T47D (cell line): ENCODE results near the gene HMOX2.

ENCODE experiments used
- DNase-seq, 2 experiments: peaks; one replicate each; pipeline versions ENCODE4 v3.0.0 to v3.0.0-alpha.2; 2011 to 2012; ENCODE audit warnings: low read depth in 1 of 2, low spot score in 1 of 2
- JUND ChIP-seq: IDR thresholded peaks from 2 replicates; pipeline ENCODE4 v1.6.1; 2012; ENCODE audit warnings: low read depth
- in situ Hi-C: cut with HindIII; loops from 2 replicates; pipeline ENCODE4 v1.10.0; 2016; ENCODE audit warnings: low sequenced_read_pairs, low pct_unique_long_range_greater_than_20kb

HMOX2 gene

DNA sequence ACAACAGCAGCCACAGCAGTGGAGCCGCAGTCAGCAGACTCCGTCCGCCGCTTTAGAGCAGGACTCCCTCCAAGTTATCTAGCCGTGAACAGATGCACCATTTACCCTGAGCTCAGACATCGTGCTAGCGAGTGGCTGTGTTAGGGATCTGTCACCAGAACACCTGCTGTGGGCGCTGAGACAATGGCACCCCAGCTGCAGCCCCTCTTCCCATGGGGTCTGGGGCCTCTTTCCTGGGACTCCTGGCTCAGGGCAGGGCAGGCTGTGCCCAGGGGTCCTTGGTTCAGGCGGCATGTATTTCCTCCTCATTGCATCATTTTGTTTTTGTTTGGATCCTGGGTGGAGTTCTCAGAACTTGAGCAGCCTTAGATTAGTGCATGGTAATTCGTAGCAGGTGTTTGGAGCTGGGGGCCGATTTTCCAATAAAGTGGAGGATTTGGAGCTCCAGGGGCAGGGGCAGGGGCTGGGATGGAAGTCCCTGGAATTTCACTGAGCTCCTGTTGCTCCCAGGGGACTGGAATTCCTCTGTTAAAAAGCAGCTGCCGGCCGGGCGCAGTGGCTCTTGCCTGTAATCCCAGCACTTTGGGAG is 25.2 kb upstream of the HMOX2 start:
- DNase-seq = no peak
- no peak for TF ChIP-seq JUND
- in situ Hi-C loops = no loop called here

DNA sequence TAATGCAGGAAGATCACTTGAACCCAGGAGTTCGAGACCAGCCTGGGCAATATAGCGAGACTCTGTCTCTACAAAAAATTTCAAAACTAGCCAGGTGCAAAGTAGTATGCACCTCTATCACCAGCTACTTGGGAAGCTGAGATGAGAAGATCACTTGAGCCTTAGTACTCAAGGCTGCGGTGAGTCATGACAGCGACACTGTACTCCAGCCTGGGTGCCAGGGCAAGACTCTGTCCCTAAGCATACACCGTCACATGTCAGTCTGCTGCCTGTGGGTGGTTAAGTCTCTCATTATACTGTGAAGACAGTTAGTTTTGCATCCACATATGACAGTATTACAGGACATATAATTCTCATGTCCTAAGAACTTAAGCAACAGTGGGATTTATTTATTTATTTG is 23.5 kb upstream of the HMOX2 start:
- in situ Hi-C loops = no loop called here
- TF ChIP-seq JUND = no peak
- no peak for DNase-seq

DNA sequence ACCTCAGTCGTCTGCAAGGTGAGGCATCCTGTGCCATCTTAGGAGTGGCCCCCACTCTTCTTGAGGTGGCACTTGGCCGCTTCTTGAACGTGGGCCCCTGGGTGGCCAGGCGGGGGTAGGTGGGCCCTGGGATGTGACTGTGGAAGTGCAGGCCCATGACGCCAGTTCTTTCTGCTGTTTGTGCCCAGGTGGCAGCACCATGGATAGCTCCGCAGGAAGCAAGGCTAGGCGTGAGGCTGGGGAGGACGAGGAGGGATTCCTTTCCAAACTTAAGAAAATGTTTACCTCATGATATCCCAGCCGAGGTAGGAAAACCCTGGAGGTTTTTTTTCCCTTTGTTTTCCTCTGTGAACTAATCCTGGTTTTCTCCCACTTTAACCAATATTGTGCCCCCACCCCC is 21.6 kb upstream of the HMOX2 start:
- in situ Hi-C loops = no loop called here
- TF ChIP-seq JUND = no peak
- peak in 1 of 2 experiments; percentile 44 for DNase-seq

DNA sequence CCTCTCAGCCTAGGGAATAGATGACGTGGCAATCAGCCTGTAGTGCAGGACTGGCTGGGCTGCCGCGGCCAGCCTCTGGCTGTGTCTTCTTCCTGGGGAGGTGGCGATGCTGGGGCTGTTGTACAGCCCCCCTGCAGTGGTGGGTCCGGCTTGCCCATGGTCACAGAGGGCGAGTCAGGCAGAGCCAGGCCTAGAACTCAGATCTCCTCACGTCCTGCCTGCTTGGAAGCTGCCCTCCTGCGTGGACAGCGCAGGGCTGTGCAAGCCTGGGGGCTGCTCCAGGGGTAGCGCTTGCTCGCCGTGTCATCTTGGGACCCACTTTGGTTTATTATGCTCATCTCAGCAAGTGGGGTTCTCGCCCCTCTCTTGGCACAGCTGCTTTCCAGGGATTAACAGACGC is 21.1 kb upstream of the HMOX2 start:
- TF ChIP-seq JUND = no peak
- in situ Hi-C loops = no loop called here
- no peak for DNase-seq

DNA sequence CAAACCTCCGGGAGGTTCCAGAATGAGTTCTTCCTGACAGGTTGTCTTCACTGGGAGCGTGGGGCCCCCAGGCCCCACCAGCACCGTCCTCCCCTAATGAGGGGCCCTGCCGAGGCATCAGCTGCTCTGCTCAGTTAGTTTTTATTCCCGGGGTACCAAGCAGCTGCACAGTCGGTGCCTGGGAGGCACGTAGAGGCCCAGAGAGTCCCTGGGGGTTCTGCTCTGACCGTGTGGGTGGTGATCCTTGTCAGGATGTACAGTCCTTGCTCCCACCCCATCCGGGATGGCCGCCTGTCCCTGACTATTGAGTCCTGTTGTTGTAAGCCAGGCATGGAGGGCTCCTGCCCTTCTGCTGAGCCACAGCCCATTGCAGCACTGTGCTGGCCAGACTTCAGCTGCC is 20.2 kb upstream of the HMOX2 start:
- DNase-seq = no peak
- TF ChIP-seq JUND = no peak
- in situ Hi-C loops = no loop called here

DNA sequence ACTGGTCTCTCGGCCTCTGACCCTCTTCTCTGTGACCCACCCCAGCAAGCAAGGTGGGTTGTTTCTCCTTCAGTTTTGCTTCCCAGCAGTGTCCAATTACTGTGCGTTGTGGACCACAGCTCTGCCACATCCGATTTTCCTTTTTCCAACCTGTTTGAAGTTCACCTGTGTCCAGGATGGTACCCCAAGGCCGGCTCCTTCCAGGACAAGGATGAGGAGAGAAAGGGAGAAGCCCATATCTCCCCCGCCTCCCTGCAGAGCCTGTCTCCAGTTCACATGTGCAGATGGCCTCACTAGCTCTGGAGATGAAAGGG is 15.3 kb upstream of the HMOX2 start:
- DNase-seq = no peak
- no peak for TF ChIP-seq JUND
- in situ Hi-C loops = no loop called here

DNA sequence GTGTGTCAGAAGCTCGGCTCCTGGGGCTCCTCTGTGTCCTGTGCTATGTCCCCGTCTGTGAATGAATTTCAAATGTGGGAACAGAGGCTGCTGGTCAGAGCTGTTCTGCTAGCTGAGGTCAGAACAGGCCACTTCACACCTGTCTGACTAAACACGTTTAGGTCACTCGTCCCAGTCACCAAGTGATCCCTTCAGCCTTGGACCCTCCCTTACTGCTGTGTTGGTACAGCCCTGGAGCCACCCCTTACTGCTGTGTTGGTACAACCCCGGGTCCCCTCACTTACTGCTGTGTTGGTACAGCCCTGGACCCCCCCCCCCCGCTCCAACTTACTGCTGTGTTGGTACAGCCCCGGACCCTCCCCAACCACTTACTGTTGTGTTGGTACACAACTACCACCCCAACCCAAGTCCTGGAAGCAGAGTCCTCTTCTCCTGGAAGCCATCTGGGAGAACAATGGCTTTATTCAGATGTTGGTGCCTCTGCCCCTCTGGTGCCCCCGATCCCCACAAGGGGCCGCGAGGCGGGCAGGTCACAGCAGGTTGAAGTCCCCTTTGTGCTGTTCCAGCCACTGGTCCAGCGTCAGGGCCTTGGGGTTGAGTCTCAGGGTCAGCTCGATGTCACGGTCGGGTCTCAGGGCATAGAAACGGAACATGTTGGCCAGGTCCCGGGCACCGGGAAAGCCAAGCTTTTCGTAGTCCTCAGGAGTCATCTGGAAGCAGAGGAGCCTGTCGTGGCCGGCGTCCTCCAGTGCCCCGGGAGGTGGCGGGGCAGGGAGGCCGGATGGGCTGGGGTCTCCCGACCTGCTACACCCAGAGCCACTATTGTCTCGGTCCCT is 14.7 kb upstream of the HMOX2 start:
- in situ Hi-C loops = no loop called here
- TF ChIP-seq JUND = no peak
- peak in 1 of 2 experiments; percentile 27 for DNase-seq

DNA sequence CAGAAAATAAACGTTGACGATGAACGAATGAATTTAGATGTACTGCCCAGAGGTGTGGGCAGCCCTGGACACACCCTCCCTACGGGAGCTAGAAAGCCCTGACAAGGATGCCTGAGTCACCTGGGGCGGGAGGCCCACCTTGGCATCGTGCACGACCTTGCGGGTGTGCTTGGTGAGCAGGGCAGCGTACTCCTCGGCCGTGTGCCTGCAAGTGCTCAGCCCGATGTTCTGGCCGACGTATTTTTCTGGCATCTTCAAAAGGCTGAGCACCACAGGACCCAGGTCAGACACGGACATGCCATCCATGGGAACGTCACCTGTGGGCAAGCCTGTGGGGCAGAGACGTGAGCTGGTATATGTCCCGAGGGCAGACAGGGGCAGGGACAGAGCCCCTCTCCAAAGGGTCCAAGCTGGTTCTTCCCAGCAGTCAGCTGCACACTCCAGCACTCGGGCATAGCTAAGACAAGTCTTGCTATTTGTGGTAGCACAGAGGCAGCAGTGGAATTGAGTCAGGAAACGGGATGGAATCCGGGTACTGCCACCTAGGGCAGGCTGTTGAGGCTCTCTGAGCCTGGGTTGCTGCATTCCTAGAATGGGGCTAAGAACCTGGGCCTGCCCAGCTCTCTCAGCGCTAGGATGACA is 12.6 kb upstream of the HMOX2 start:
- DNase-seq = no peak
- in situ Hi-C loops = no loop called here
- TF ChIP-seq JUND = no peak

DNA sequence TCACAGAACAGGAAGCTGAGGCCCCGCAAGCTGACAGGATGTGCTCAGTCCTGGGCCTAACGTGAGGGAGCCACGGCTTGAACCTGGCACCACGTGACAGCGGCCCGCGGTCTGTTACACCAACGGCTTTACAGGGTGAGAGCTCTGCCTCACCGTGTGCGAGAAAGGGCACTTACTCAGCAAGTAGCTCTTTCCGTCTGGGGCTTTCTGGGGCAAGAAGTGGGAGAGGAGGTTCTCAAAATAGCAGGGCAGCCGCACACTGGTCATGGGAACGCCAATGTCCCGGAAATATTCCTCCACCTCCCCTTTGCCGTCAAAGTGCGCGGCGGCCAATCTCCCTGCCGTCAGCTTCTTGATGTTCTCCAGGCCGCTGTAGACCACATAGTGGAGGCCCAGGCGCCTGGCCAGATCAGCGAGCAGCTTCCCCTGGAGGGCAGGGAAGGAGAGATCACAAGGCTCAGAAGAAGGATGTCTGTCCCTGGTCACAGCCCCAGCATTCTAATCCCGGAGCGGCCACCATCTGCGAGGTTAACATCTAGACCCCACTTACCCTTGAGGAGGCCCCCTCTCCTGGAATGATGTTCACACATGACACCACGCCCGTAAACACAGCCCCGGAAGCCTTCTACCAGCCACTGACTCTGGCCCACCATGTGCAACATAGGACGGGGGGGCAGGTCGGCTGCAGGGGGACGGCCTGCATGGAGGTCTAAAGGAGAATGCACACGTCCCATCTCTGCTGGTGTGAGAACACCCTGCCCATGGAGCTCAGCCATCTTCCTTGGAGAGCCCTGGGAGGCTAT is 10.0 kb upstream of the HMOX2 start:
- in situ Hi-C loops = no loop called here
- DNase-seq = no peak
- no peak for TF ChIP-seq JUND

DNA sequence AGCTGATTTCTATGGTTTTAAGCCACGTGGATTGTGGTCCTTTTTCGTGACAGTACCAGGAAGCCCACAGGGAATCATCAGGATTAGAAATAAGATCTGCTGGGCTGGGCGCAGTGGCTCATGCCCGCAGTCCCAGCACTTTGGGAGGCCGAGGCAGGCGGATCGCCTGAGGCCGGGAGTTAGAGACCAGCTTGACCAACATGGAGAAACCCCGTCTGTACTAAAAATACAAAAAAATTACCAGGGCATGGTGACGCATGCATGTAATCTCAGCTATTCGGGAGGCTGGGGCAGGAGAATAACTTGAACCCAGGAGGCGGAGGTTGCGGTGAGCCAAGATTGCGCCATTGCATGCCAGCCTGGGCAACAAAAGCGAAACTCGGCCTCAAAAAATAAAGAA is 8.3 kb upstream of the HMOX2 start:
- DNase-seq = no peak
- no peak for TF ChIP-seq JUND
- in situ Hi-C loops = no loop called here

DNA sequence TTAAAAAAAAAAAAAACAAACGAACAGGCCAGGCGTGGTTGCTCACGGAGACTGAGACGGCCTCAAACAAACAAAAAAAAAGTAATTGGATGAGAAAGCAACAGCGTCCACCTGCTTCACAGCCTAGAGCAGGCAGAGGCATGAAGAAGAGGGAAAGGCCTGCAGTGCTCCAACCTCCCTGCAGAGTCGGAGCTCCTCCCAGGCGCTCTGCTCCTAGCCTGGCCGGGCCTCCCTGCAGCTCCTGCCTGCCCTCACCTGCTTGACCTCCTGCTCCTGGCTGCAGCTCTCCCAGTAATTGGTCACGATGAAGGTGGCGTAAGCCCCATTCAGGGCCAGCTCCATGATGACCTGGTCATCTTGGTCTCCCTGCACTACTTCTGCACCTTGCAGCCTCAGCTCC is 7.2 kb upstream of the HMOX2 start:
- TF ChIP-seq JUND = no peak
- in situ Hi-C loops = no loop called here

DNA sequence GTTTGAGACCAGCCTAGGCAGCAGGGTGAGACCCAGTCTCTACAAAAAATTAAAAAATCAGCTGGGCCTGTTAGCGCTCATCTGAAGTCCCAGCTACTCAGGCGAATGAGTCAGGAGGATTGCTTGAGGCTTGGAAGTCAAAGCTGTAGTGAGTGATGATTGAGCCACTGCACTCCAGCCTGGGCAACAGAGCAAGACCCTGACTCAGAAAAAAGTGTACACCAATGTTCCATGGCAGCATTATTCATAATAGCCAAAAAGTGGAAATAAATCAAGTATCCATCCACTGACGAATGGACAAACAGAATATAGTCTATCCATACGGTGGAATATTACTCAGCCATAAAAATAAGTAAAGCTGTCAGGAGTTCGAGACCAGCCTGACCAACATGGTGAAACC is 4.3 kb upstream of the HMOX2 start:
- DNase-seq = no peak
- TF ChIP-seq JUND = no peak
- in situ Hi-C loops = no loop called here

More for the DNA sequence above, 7.2 kb upstream of the HMOX2 start:
- DNase-seq = no peak

DNA sequence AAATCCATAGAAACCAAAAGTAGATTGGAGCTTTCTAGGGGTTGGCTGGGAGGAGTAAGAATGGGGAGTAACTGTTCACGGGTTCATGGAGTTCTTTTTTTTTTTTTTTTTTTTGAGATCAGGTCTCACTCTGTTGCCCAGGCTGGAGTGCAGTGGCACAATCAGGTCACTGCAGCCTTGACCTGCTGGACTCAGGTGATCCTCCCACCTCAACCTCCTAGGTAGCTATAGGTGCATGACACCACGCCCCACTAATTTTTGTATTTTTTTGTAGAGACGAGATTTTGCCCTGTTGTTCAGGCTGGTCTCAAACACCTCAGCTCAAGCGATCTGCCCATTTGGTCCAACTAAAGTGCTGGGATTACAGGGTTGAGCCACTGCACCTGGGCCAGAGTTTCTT is 3.3 kb upstream of the HMOX2 start:
- in situ Hi-C loops = no loop called here
- no peak for TF ChIP-seq JUND
- DNase-seq = no peak
